SU-DHL-6 (cell line): ENCODE measurements around the gene CCSER2.

Experiments
- H2AFZ ChIP-seq: fragments of 200-600 bp; sonication (generic); 2 replicates; pipeline ENCODE4 v1.6.1; 2014; ENCODE audit warnings: low read depth, mild to moderate bottlenecking, moderate library complexity, mixed read lengths, antibody characterized with exemption, low read length; ENCODE audit not compliant: severe bottlenecking
- H3F3A ChIP-seq: fragments of 200-600 bp; shearing (Covaris generic); 2 replicates; pipeline ENCODE4 v1.6.0; 2016; ENCODE audit warnings: antibody characterized with exemption, mild to moderate bottlenecking; ENCODE audit not compliant: insufficient read depth
- H3K27ac ChIP-seq: fragments of 200-600 bp; sonication (generic); 2 replicates; pipeline ENCODE4 v1.5.1; 2016; ENCODE audit warnings: low read depth, mild to moderate bottlenecking, low read length, moderate library complexity, mixed read lengths
- H3K27me3 ChIP-seq: fragments of 200-600 bp; sonication (generic), shearing (Covaris generic); 2 replicates; pipeline ENCODE4 v1.6.0; 2014; ENCODE audit warnings: mild to moderate bottlenecking, low read length
- H3K36me3 ChIP-seq: fragments of 200-600 bp; sonication (generic); 2 replicates; pipeline ENCODE4 v1.6.1; 2014; ENCODE audit warnings: mild to moderate bottlenecking, low read length, mixed read lengths
- H3K4me2 ChIP-seq: fragments of 300-600, 200-600 bp; shearing (Covaris generic), sonication (generic); 2 replicates; pipeline ENCODE4 v1.6.0; 2014; ENCODE audit warnings: low read length, low read depth, mild to moderate bottlenecking; ENCODE audit not compliant: poor library complexity, severe bottlenecking
- H3K4me3 ChIP-seq: fragments of 200-600 bp; sonication (generic); 2 replicates; pipeline ENCODE4 v1.5.1; 2014; ENCODE audit warnings: antibody characterized with exemption, low read length, mild to moderate bottlenecking, mixed read lengths; ENCODE audit not compliant: insufficient read depth, poor library complexity, severe bottlenecking
- H3K79me2 ChIP-seq: fragments of 200-600 bp; sonication (generic); 2 replicates; pipeline ENCODE4 v1.6.1; 2014; ENCODE audit warnings: mild to moderate bottlenecking, low read length, moderate library complexity; ENCODE audit not compliant: insufficient read depth
- H3K9ac ChIP-seq: fragments of 200-600 bp; sonication (generic); 2 replicates; pipeline ENCODE4 v1.7.0; 2014; ENCODE audit warnings: mild to moderate bottlenecking, low read length
- H3K9me2 ChIP-seq: fragments of 200-600 bp; sonication (generic); replicated peaks from 2 replicates; pipeline ENCODE4 v1.6.1; 2014; ENCODE audit warnings: low read length; ENCODE audit not compliant: insufficient read depth
- H3K9me3 ChIP-seq: fragments of 200-600 bp; sonication (generic); 2 replicates; pipeline ENCODE4 v1.6.1; 2014; ENCODE audit warnings: low read length, mixed read lengths; ENCODE audit not compliant: insufficient read depth
- H4K20me1 ChIP-seq: fragments of 200-600 bp; sonication (generic); 2 replicates; pipeline ENCODE4 v1.6.1; 2014; ENCODE audit warnings: low read depth, mild to moderate bottlenecking, antibody characterized with exemption, low read length, moderate library complexity, mixed read lengths
- EZH2phosphoT487 ChIP-seq: fragments of 200-600 bp; sonication (generic), shearing (Covaris generic); conservative IDR thresholded peaks from 2 replicates; pipeline ENCODE4 v1.6.1; 2018; ENCODE audit warnings: mild to moderate bottlenecking, antibody characterized with exemption, low read length, moderate library complexity, mixed read lengths
- TF ChIP-seq, protein P1 (sequence below): fragments of 200-600 bp; sonication (generic); IDR thresholded peaks from one replicate; pipeline ENCODE4 v1.5.1; 2017; ENCODE audit warnings: antibody characterized with exemption, mild to moderate bottlenecking, low read length, moderate library complexity; ENCODE audit not compliant: insufficient read depth, poor library complexity, severe bottlenecking

CCSER2 gene

DNA sequence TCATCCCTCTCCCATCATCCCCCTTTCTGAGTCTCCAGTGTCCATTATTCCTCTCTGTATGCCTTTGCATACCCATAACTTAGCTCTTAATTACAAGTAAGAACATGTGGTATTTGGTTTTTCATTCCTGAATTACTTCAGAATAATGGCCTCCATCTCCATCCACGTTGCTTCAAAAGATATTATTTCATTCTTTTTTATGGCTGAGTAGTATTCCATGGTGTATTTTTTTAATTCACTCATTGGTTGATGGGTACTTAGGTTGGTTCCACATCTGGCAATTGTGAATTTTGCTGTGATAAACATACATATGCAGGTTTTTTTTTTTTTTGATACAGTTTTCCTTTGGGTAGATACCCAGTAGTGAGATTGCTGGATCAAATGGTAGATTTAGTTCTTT is 40.4 kb downstream of the CCSER2 start:
- no peaks in the 10 kb centered on the region for H3K79me2 ChIP-seq
- H3K27me3 ChIP-seq: no peaks in the 10 kb centered on the region
- H3F3A ChIP-seq: no peaks in the 10 kb centered on the region
- TF ChIP-seq, protein P1, sequence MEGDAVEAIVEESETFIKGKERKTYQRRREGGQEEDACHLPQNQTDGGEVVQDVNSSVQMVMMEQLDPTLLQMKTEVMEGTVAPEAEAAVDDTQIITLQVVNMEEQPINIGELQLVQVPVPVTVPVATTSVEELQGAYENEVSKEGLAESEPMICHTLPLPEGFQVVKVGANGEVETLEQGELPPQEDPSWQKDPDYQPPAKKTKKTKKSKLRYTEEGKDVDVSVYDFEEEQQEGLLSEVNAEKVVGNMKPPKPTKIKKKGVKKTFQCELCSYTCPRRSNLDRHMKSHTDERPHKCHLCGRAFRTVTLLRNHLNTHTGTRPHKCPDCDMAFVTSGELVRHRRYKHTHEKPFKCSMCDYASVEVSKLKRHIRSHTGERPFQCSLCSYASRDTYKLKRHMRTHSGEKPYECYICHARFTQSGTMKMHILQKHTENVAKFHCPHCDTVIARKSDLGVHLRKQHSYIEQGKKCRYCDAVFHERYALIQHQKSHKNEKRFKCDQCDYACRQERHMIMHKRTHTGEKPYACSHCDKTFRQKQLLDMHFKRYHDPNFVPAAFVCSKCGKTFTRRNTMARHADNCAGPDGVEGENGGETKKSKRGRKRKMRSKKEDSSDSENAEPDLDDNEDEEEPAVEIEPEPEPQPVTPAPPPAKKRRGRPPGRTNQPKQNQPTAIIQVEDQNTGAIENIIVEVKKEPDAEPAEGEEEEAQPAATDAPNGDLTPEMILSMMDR: no peak
- TF ChIP-seq EZH2phosphoT487: no peak
- no peak overlapping the region for H3K27ac ChIP-seq
- no peaks in the 10 kb centered on the region for H3K9me2 ChIP-seq
- H3K36me3 ChIP-seq: no peaks in the 10 kb centered on the region
- 0 out of 2 replicates have a peak, but pooled peaks cover 5% of the 10 kb centered on the region for H4K20me1 ChIP-seq
- H3K4me2 ChIP-seq: no peak overlapping the region
- H3K9me3 ChIP-seq: no peaks in the 10 kb centered on the region
- no peak overlapping the region for H3K4me3 ChIP-seq
- H2AFZ ChIP-seq: no peak overlapping the region
- H3K9ac ChIP-seq: no peak overlapping the region

DNA sequence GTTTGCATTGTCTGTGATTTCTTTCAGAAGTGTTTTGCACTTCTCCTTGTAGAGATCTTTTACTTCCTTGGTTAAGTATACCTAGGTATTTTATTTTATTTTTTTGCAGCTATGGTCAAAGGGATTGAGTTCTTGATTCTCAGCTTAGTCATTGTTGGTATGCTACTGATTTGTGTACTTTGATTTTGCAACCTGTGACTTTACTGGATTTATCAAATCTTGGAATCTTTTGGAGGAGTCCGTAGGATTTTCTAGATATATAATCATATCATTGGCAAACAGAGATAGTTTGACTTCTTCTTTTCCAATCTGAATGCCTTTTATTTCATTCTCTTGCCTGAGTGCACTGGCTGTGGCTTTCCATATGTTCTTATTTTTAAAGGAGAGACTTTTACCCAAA is 41.9 kb downstream of the CCSER2 start:
- Histone ChIP-seq H3K36me3 (no peaks in the 10 kb centered on the region), H3K27me3 (no peaks in the 10 kb centered on the region), H3K9me3 (no peaks in the 10 kb centered on the region), H3K4me3 (no peak overlapping the region), H3K79me2 (no peaks in the 10 kb centered on the region), H3K4me2 (no peak overlapping the region), H3F3A (no peaks in the 10 kb centered on the region), H3K9ac (no peak overlapping the region), H3K27ac (no peak overlapping the region), H3K9me2 (no peaks in the 10 kb centered on the region), H4K20me1 (0 out of 2 replicates have a peak, but pooled peaks cover 2% of the 10 kb centered on the region), H2AFZ (no peak overlapping the region)
- TF ChIP-seq, protein P1: no peak
- TF ChIP-seq EZH2phosphoT487: no peak

DNA sequence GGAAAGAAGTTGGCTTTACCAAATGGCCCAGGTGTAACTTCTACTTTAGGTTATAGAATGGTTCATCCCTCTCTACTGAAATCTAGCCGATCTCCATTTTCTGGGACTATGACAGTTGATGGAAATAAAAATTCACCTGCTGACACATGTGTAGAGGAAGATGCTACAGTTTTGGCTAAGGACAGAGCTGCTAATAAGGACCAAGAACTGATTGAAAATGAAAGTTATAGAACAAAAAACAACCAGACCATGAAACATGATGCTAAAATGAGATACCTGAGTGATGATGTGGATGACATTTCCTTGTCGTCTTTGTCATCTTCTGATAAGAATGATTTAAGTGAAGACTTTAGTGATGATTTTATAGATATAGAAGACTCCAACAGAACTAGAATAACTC is 43.6 kb downstream of the CCSER2 start:
- Histone ChIP-seq H3K27me3 (no peaks in the 10 kb centered on the region), H3K9me3 (no peaks in the 10 kb centered on the region), H3K79me2 (no peaks in the 10 kb centered on the region), H3K9me2 (no peaks in the 10 kb centered on the region), H3K4me2 (no peak overlapping the region), H3K9ac (no peak overlapping the region), H4K20me1 (no peaks in the 10 kb centered on the region), H3K4me3 (no peak overlapping the region), H3K36me3 (no peaks in the 10 kb centered on the region), H3K27ac (no peak overlapping the region), H2AFZ (no peak overlapping the region), H3F3A (no peaks in the 10 kb centered on the region)
- no peak for TF ChIP-seq EZH2phosphoT487
- TF ChIP-seq, protein P1: no peak
